K562 (cell line): ENCODE data around the gene KRTAP2-3. TPM values are rescaled to one million over a fixed set of nuclear protein-coding genes. Genes with fewer than 3 reads are reported as not detected.

ENCODE experiments used
- ATF1 ChIP-seq, 2 experiments: fragments of 450-650 bp in 1 of 2; IDR thresholded peaks; 2 replicates each; pipeline ENCODE4 v1.6.1; 2016; ENCODE audit warnings: missing compliant biosample characterization in 1 of 2, missing genetic modification characterization in 1 of 2
- BRCA1 ChIP-seq, 2 experiments: fragments of 450-650 bp in 1 of 2; sonication (generic) in 1 of 2; formaldehyde crosslinking in 1 of 2; IDR thresholded peaks; 2 replicates each; pipeline versions ENCODE4 v1.5.0 to v1.6.1; 2017 to 2020; ENCODE audit warnings: mild to moderate bottlenecking in 1 of 2, missing genetic modification reagents in 1 of 2
- CCAR2 ChIP-seq: fragments of 200-400 bp; formaldehyde crosslinking; IDR thresholded peaks from 2 replicates; pipeline ENCODE4 v1.6.1; 2017; ENCODE audit warnings: mild to moderate bottlenecking, low read depth, low read length
- DMBX1 ChIP-seq: fragments of 250-450 bp; sonication (Bioruptor Pico); IDR thresholded peaks from 2 replicates; pipeline ENCODE4 v1.8.0; 2022; ENCODE audit warnings: inconsistent platforms, mild to moderate bottlenecking, moderate library complexity, borderline replicate concordance
- FOXP1 ChIP-seq: sonication (generic); formaldehyde crosslinking; IDR thresholded peaks from 2 replicates; pipeline ENCODE4 v1.8.0; 2022; ENCODE audit warnings: mild to moderate bottlenecking, missing genetic modification reagents
- HIVEP1 ChIP-seq: fragments of 250-450 bp; sonication (Bioruptor Pico); IDR thresholded peaks from 2 replicates; pipeline ENCODE4 v1.4.0; 2020; ENCODE audit warnings: mild to moderate bottlenecking
- HMG20A ChIP-seq: fragments of 450-650 bp; formaldehyde crosslinking; conservative IDR thresholded peaks from 2 replicates; pipeline ENCODE4 v1.4.0; 2020; ENCODE audit warnings: mild to moderate bottlenecking, mixed read lengths
- MTA3 ChIP-seq: fragments of 450-650 bp; formaldehyde crosslinking; IDR thresholded peaks from 2 replicates; pipeline ENCODE4 v1.6.1; 2017; ENCODE audit warnings: mild to moderate bottlenecking, borderline replicate concordance
- NR2C1 ChIP-seq, 2 experiments: fragments of 450-650 bp; IDR thresholded peaks; 2 replicates each; pipeline ENCODE4 v1.6.1; 2017; ENCODE audit warnings: mild to moderate bottlenecking in 2 of 2, antibody characterized with exemption in 1 of 2, inconsistent platforms in 1 of 2, missing compliant biosample characterization in 1 of 2, missing genetic modification characterization in 1 of 2
- SAFB2 ChIP-seq: fragments of 200-400 bp; formaldehyde crosslinking; IDR thresholded peaks from 2 replicates; pipeline ENCODE4 v1.6.1; 2018; ENCODE audit warnings: borderline replicate concordance, low read length, low read depth, moderate library complexity; ENCODE audit not compliant: severe bottlenecking
- SMARCC2 ChIP-seq: fragments of 450-650 bp; IDR thresholded peaks from 2 replicates; pipeline ENCODE4 v1.6.1; 2017; ENCODE audit warnings: antibody characterized with exemption, moderate library complexity, mild to moderate bottlenecking, low read depth
- SP1 ChIP-seq: sonication (generic); formaldehyde crosslinking; IDR thresholded peaks from 2 replicates; pipeline ENCODE4 v1.8.1; 2022; ENCODE audit warnings: mild to moderate bottlenecking, missing genetic modification reagents
- ZKSCAN3 ChIP-seq: fragments of 250-450 bp; sonication (Bioruptor Pico); IDR thresholded peaks from 2 replicates; pipeline ENCODE4 v1.4.0; 2020
- polyA plus RNA-seq, 8 experiments: library from polyadenylated mRNA; depleted of rRNA in 4 of 8; stranded (reverse) in 5 of 8; unstranded in 3 of 8; fragments of >200 nt; fragmentation: Nextera tagmentation in 2 of 8; fragmentation: Illumina TruSeq in 1 of 8; extraction: Ambion mirVana in 2 of 8; extraction: Trizol in 1 of 8; gene quantifications; 2 replicates each; pipeline versions ENCODE4 v1.2.1 to v1.2.3, GENCODE V29; 2011 to 2014; ENCODE audit warnings: inconsistent platforms in 1 of 8, missing spikeins in 1 of 8
- total RNA-seq, 7 experiments: library from RNA; depleted of rRNA in 6 of 7; stranded (reverse); fragments of >200 nt in 6 of 7; fragmentation: Illumina TruSeq in 2 of 7; extraction: Trizol in 2 of 7; gene quantifications; 2 replicates each; pipeline versions ENCODE4 v1.2.1 to v1.2.3, GENCODE V29; 2011 to 2021; ENCODE audit warnings: low replicate concordance in 1 of 7
- TF ChIP-seq, protein P1 (sequence below): sonication (generic); formaldehyde crosslinking; IDR thresholded peaks from 2 replicates; pipeline ENCODE4 v1.8.1; 2023; ENCODE audit warnings: missing genetic modification reagents, mild to moderate bottlenecking, borderline replicate concordance
- TF ChIP-seq, protein P2 (sequence below): sonication (generic); formaldehyde crosslinking; IDR thresholded peaks from 2 replicates; pipeline ENCODE4 v1.8.0; 2022; ENCODE audit warnings: missing genetic modification reagents, mild to moderate bottlenecking, moderate library complexity, borderline replicate concordance
- TF ChIP-seq, protein P3 (sequence below): IDR thresholded peaks from 2 replicates; pipeline ENCODE4 v1.6.1; 2011; ENCODE audit not compliant: insufficient read length; ENCODE audit errors: extremely low read depth
- TF ChIP-seq, protein P4 (sequence below): IDR thresholded peaks from 2 replicates; pipeline ENCODE4 v1.6.1; 2016; ENCODE audit warnings: missing genetic modification characterization, missing compliant biosample characterization
- TF ChIP-seq, protein P5 (sequence below): fragments of 450-650 bp; formaldehyde crosslinking; IDR thresholded peaks from 2 replicates; pipeline ENCODE4 v1.4.0; 2022; ENCODE audit warnings: mild to moderate bottlenecking, moderate library complexity

The KRTAP2-3 gene
- total and polyA plus RNA-seq, 9 of the 15 experiments (the other 6 are each of a cell fraction or from before 2014, with no cell fraction given) = not detected

DNA sequence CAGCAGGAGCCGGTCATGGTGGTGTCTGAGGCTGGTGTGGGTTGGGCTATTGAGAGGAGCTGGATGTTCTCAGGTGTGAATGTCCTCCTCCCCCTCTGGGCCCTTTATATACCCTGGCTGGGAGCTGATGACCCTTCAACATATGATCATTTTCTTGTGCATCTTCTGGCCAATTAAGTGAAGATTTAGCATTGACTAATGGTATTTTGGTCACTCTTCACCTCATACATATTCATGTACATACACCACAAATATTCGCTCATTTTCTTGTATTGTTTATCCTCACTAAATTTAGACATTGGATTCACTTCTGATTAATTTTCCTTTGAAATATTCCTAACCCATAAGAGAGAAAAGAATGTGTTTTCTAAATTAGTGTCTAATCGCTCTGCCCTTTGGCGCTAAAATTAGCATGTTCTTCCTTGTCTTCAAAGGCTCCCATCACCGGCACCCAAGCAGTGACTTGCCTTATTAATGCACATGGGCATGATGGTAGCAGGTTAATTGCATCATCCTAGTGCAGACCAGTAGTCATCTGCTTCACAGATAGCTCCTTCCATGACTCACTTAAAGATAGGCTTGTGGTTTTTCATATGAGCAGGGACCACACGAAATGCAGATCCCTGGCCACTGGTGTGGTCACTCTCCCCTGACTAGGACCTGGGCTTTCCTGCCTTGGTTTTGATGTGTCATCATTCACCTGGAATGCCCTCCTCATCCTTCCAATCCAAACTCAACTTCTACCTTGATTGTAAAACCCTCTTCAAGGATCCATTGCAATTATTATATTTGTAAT is 6.1 kb upstream of the KRTAP2-3 start, which contains the start of gene KRTAP2-4 (continued):
- TF ChIP-seq, protein P1, sequence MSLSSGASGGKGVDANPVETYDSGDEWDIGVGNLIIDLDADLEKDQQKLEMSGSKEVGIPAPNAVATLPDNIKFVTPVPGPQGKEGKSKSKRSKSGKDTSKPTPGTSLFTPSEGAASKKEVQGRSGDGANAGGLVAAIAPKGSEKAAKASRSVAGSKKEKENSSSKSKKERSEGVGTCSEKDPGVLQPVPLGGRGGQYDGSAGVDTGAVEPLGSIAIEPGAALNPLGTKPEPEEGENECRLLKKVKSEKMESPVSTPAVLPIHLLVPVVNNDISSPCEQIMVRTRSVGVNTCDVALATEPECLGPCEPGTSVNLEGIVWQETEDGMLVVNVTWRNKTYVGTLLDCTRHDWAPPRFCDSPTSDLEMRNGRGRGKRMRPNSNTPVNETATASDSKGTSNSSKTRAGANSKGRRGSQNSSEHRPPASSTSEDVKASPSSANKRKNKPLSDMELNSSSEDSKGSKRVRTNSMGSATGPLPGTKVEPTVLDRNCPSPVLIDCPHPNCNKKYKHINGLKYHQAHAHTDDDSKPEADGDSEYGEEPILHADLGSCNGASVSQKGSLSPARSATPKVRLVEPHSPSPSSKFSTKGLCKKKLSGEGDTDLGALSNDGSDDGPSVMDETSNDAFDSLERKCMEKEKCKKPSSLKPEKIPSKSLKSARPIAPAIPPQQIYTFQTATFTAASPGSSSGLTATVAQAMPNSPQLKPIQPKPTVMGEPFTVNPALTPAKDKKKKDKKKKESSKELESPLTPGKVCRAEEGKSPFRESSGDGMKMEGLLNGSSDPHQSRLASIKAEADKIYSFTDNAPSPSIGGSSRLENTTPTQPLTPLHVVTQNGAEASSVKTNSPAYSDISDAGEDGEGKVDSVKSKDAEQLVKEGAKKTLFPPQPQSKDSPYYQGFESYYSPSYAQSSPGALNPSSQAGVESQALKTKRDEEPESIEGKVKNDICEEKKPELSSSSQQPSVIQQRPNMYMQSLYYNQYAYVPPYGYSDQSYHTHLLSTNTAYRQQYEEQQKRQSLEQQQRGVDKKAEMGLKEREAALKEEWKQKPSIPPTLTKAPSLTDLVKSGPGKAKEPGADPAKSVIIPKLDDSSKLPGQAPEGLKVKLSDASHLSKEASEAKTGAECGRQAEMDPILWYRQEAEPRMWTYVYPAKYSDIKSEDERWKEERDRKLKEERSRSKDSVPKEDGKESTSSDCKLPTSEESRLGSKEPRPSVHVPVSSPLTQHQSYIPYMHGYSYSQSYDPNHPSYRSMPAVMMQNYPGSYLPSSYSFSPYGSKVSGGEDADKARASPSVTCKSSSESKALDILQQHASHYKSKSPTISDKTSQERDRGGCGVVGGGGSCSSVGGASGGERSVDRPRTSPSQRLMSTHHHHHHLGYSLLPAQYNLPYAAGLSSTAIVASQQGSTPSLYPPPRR (CRISPR knock-in tag) = no peak
- TF ChIP-seq NR2C1 (IDR thresholded peaks at IDR 0.05) (no peak), NR2C1 (tag; IDR thresholded peaks at IDR 0.05) (no peak), ATF1 (CRISPR knock-in tag; IDR thresholded peaks at IDR 0.05) (no peak), ATF1 (tag; IDR thresholded peaks at IDR 0.05) (peak; percentile 62), FOXP1 (CRISPR knock-in tag) (no peak), DMBX1 (no peak), ZKSCAN3 (CRISPR knock-in tag) (no peak), SAFB2 (no peak), CCAR2 (no peak), HIVEP1 (CRISPR knock-in tag) (no peak), SP1 (CRISPR knock-in tag) (no peak), HMG20A (no peak), SMARCC2 (peak; percentile 52; the same call in 1 of the 2 replicates), MTA3 (no peak), BRCA1 (IDR thresholded peaks at IDR 0.05) (no peak), BRCA1 (CRISPR knock-in tag; IDR thresholded peaks at IDR 0.05) (no peak)
- TF ChIP-seq, protein P2, sequence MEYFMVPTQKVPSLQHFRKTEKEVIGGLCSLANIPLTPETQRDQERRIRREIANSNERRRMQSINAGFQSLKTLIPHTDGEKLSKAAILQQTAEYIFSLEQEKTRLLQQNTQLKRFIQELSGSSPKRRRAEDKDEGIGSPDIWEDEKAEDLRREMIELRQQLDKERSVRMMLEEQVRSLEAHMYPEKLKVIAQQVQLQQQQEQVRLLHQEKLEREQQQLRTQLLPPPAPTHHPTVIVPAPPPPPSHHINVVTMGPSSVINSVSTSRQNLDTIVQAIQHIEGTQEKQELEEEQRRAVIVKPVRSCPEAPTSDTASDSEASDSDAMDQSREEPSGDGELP (CRISPR knock-in tag) = peak; percentile 43
- TF ChIP-seq, protein P3, sequence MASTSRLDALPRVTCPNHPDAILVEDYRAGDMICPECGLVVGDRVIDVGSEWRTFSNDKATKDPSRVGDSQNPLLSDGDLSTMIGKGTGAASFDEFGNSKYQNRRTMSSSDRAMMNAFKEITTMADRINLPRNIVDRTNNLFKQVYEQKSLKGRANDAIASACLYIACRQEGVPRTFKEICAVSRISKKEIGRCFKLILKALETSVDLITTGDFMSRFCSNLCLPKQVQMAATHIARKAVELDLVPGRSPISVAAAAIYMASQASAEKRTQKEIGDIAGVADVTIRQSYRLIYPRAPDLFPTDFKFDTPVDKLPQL = no peak
- TF ChIP-seq, protein P4, sequence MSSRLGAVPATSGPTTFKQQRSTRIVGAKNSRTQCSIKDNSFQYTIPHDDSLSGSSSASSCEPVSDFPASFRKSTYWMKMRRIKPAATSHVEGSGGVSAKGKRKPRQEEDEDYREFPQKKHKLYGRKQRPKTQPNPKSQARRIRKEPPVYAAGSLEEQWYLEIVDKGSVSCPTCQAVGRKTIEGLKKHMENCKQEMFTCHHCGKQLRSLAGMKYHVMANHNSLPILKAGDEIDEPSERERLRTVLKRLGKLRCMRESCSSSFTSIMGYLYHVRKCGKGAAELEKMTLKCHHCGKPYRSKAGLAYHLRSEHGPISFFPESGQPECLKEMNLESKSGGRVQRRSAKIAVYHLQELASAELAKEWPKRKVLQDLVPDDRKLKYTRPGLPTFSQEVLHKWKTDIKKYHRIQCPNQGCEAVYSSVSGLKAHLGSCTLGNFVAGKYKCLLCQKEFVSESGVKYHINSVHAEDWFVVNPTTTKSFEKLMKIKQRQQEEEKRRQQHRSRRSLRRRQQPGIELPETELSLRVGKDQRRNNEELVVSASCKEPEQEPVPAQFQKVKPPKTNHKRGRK (tag) = no peak
- TF ChIP-seq, protein P5, sequence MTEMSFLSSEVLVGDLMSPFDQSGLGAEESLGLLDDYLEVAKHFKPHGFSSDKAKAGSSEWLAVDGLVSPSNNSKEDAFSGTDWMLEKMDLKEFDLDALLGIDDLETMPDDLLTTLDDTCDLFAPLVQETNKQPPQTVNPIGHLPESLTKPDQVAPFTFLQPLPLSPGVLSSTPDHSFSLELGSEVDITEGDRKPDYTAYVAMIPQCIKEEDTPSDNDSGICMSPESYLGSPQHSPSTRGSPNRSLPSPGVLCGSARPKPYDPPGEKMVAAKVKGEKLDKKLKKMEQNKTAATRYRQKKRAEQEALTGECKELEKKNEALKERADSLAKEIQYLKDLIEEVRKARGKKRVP = peak; percentile 98
